Muscle layer of colon (tissue), 2 donors: Measurements from ENCODE around the gene ABI2.

ENCODE experiments used
- H3K27ac ChIP-seq: one replicate; pipeline ENCODE4 v1.7.0; 2013; ENCODE audit warnings: low read depth, mild to moderate bottlenecking, low read length, moderate library complexity
- H3K27me3 ChIP-seq, 2 donors: one replicate each; pipeline ENCODE4 v1.7.0; 2013; ENCODE audit warnings: low read length in 2 of 2, mild to moderate bottlenecking in 2 of 2; ENCODE audit not compliant: insufficient read depth in 2 of 2, control insufficient read depth in 1 of 2
- H3K36me3 ChIP-seq: one replicate; pipeline ENCODE4 v1.7.0; 2013; ENCODE audit warnings: mild to moderate bottlenecking, low read length; ENCODE audit not compliant: insufficient read depth
- H3K4me1 ChIP-seq: one replicate; pipeline ENCODE4 v1.7.0; 2013; ENCODE audit warnings: mild to moderate bottlenecking, low read length; ENCODE audit not compliant: insufficient read depth
- H3K4me3 ChIP-seq, 2 donors: one replicate each; pipeline ENCODE4 v1.7.0; 2013; ENCODE audit warnings: low read length in 2 of 2, low read depth in 1 of 2, mild to moderate bottlenecking in 1 of 2, moderate library complexity in 1 of 2
- H3K9ac ChIP-seq: one replicate; pipeline ENCODE4 v1.7.0; 2013; ENCODE audit warnings: low read length
- H3K9me3 ChIP-seq: one replicate; pipeline ENCODE4 v1.7.0; 2013; ENCODE audit warnings: mild to moderate bottlenecking, low read length
- donor health status: abdominal sarcoma.
- donor health status: Adenocarcinoma of cecum.

ABI2 gene

DNA sequence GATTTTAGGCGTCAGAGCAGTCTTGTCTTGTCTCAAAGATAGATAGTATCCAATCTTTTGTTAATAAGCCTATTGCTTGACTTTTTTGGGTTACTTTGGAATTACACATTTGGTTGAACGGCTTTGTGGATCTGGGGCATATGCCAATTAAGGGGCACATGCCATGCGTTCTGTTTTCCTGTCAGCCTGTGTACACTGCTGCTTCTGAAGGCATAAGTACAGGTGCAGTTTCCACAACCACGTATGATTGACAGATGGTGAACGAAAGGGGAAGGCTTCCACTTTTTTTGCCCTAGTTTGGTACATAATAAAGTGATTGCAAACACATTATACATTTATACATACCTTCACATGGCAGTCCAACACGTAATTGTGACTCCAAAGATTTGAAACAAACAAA is 104.6 kb downstream of the ABI2 start:
- Histone ChIP-seq H3K9me3 (no peaks in the 10 kb centered on the region), H3K4me1 (no peaks in the 10 kb centered on the region), H3K4me3 (no peak overlapping the region), H3K9ac (no peak overlapping the region), H3K27ac (no peak overlapping the region), H3K27me3 (no peaks in the 10 kb centered on the region), H3K36me3 (peaks cover 9% of the 10 kb centered on the region)

DNA sequence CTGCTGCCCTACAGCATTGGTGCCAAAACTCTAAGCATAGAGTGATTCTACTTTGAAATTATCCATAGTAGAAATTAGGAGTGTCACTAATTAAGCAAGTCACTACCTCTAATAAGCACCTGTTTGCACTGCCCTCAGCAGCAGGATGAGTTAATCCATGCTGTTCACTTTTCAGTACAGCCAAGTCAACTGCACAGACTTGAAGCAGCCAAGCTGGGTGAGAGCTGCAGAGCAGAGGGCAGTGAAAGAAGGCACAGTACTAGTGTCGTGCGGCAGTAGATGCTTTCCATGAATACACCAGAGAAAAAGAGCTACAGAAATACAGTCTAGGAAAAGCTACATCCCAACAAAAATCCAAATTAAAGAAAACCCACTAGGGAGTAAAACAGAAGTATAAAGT is 108.3 kb downstream of the ABI2 start:
- Histone ChIP-seq H3K9me3 (no peaks in the 10 kb centered on the region), H3K4me3 (no peak overlapping the region), H3K9ac (no peak overlapping the region), H3K27ac (no peak overlapping the region), H3K27me3 (no peaks in the 10 kb centered on the region), H3K36me3 (peaks cover 25% of the 10 kb centered on the region), H3K4me1 (no peaks in the 10 kb centered on the region)

- Histone ChIP-seq H3K27ac (no peak overlapping the region), H3K4me1 (no peaks in the 10 kb centered on the region), H3K9me3 (no peaks in the 10 kb centered on the region), H3K9ac (no peak overlapping the region), H3K27me3 (no peaks in the 10 kb centered on the region), H3K4me3 (no peak overlapping the region), H3K36me3 (peaks cover 32% of the 10 kb centered on the region)
These were observed 109.3 kb downstream of the ABI2 start for GRCh38 chr2:203437511-203437910.

DNA sequence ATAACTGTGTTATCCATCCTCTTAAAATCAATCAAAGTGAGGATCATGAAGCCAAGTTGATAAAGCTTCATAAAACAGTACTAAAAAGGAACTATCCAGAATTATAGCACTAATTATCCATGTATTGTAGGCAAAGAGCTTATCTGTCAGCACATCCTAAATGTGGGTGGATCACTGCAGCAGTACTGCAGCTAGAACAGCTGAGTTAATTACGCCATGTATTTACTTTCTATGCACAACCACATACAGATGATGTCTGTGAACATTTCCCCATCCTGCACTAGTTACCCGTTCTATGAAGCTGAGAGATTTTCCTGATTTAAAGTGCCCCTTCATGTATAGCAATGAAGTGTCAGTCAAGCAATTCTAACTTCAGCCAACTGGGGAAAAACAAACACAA is 110.3 kb downstream of the ABI2 start:
- no peak overlapping the region for H3K4me3 ChIP-seq
- H3K4me1 ChIP-seq: no peaks in the 10 kb centered on the region
- H3K36me3 ChIP-seq: peaks cover 34% of the 10 kb centered on the region

GRCh38 chr2:203440671-203441070 is 112.5 kb downstream of the ABI2 start:
- Histone ChIP-seq H3K9ac (no peak overlapping the region), H3K4me1 (no peaks in the 10 kb centered on the region), H3K4me3 (no peak overlapping the region), H3K36me3 (peaks cover 40% of the 10 kb centered on the region), H3K27ac (no peak overlapping the region), H3K27me3 (no peaks in the 10 kb centered on the region), H3K9me3 (no peaks in the 10 kb centered on the region)

More for the DNA sequence above, 110.3 kb downstream of the ABI2 start:
- no peaks in the 10 kb centered on the region for H3K27me3 ChIP-seq
- H3K27ac ChIP-seq: no peak overlapping the region
- H3K9me3 ChIP-seq: no peaks in the 10 kb centered on the region
- no peak overlapping the region for H3K9ac ChIP-seq

DNA sequence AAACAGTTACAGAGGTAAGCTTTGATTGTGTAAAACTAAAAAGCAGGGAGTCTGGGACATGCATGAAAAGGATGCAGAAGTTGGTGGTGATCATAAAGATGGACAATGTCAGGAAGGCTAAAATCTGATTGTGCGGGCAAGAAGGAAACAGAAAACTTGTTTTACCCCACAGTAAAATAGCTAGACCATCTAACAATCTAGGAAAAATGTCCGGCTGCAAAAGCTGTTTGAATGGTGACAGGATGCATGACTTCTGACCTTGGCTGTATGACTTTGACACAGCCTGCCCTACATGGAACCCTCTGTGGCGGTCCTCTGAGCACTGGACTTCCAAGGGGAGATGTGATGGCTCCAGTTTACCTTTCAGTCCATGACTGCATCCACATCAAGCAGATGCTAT is 113.3 kb downstream of the ABI2 start:
- peaks cover 40% of the 10 kb centered on the region for H3K36me3 ChIP-seq
- no peak overlapping the region for H3K9ac ChIP-seq
- H3K4me3 ChIP-seq: no peak overlapping the region
- H3K4me1 ChIP-seq: no peaks in the 10 kb centered on the region
- H3K27ac ChIP-seq: no peak overlapping the region
- no peaks in the 10 kb centered on the region for H3K27me3 ChIP-seq
- H3K9me3 ChIP-seq: no peaks in the 10 kb centered on the region

DNA sequence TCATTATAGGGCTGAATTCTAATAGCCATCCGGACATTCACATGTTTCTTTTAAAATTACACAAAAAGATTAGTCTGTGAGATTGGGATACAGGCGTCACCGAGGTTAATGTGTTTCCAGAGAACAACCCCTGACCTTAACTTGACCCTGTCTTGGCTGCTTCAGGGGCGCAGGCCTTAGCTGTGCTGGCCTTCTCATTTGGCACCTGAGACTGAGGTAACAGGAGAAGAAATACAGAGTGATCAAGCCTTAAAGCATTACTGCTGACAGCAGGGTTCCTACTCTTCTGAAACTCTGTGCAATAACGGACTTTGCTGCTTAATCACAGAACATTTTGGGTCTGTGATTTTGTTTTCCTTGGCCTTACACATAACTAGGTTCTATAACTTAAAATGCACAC is 114.3 kb downstream of the ABI2 start:
- Histone ChIP-seq H3K4me3 (no peak overlapping the region), H3K36me3 (peaks cover 40% of the 10 kb centered on the region), H3K27ac (no peak overlapping the region), H3K9ac (no peak overlapping the region), H3K9me3 (no peaks in the 10 kb centered on the region), H3K4me1 (no peaks in the 10 kb centered on the region), H3K27me3 (no peaks in the 10 kb centered on the region)

DNA sequence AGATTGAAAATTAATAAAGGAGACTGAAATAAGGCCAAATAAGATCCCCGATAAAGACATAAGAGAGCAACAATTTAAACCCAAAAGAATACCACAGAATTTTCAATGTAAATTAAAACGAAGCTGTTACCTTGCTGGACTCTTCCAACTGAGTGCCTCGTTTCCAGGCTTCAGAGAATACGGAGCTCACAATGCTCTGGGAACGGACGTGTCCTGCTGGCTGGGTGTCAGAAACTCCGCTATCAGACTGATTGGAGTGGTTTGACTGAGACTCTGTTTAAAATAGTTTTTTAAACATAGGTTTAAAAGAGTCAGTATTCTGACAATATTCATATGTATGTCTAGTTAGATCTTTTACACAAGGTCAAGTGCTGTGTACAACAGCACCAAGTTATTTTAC is 116.5 kb downstream of the ABI2 start:
- Histone ChIP-seq H3K9ac (no peak overlapping the region), H3K4me3 (no peak overlapping the region), H3K4me1 (no peaks in the 10 kb centered on the region), H3K27ac (no peak overlapping the region), H3K27me3 (no peaks in the 10 kb centered on the region), H3K36me3 (peaks cover 21% of the 10 kb centered on the region), H3K9me3 (no peaks in the 10 kb centered on the region)

DNA sequence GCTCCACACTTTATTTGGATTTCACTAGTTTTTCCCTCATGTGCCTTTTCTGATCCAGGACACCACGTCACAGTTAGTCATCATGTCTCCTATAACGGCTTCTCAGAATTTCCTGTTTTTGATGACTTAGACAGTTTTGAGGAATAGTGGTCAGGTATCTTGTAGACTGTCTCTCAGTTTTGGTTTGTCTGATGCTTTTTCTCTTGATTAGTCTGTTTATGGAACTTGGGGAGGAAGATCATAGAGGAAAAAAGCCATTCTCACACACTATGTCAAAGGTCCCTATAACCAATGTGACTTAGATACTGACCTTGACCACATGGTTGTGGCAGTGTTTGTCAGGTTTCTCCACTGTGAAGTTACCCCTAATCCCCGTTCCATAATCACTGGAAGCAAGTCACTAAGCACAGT is 117.9 kb downstream of the ABI2 start:
- Histone ChIP-seq H3K4me1 (no peaks in the 10 kb centered on the region), H3K36me3 (peaks cover 17% of the 10 kb centered on the region), H3K9ac (no peak overlapping the region), H3K27ac (no peak overlapping the region), H3K4me3 (no peak overlapping the region), H3K9me3 (no peaks in the 10 kb centered on the region), H3K27me3 (no peaks in the 10 kb centered on the region)

GRCh38 chr2:203446780-203447179 is 118.6 kb downstream of the ABI2 start:
- Histone ChIP-seq H3K4me3 (no peak overlapping the region), H3K27ac (no peak overlapping the region), H3K27me3 (no peaks in the 10 kb centered on the region), H3K9me3 (no peaks in the 10 kb centered on the region), H3K36me3 (peaks cover 15% of the 10 kb centered on the region), H3K4me1 (no peaks in the 10 kb centered on the region), H3K9ac (no peak overlapping the region)

GRCh38 chr2:203450561-203450960 is 122.4 kb downstream of the ABI2 start:
- H3K4me3 ChIP-seq: no peak overlapping the region
- no peaks in the 10 kb centered on the region for H3K9me3 ChIP-seq
- no peak overlapping the region for H3K9ac ChIP-seq
- H3K4me1 ChIP-seq: no peaks in the 10 kb centered on the region
- peaks cover 6% of the 10 kb centered on the region for H3K36me3 ChIP-seq
- no peak overlapping the region for H3K27ac ChIP-seq
- no peaks in the 10 kb centered on the region for H3K27me3 ChIP-seq

DNA sequence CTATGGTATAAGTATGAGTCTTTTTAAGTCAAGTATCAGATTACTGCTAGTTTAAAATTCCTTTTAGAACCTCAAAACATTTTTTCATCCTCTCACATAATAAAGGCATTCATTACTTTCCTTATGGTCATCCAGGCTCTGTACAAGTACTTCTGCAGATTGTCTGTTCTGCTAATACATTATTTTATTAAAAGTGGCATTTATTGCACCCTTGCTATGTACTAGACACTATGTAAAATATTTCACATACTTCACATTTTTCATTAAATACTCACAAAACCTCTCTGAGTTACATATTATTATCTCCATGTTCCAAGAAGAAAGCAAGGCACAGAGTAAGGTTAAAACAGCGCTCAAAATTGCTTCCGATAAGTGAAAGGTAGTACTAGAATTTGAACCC is 122.8 kb downstream of the ABI2 start:
- Histone ChIP-seq H3K9me3 (no peaks in the 10 kb centered on the region), H3K27me3 (no peaks in the 10 kb centered on the region), H3K4me1 (no peaks in the 10 kb centered on the region), H3K4me3 (no peak overlapping the region), H3K36me3 (peaks cover 6% of the 10 kb centered on the region), H3K27ac (no peak overlapping the region), H3K9ac (no peak overlapping the region)
